H1 (cell line): ENCODE data around the gene EML5. TPM values are rescaled to one million over a fixed set of nuclear protein-coding genes. Genes with fewer than 3 reads are reported as not detected.
"Not testable (repeated sequence)": the region's sequence is repeated elsewhere in the genome, so short reads cannot be mapped to it uniquely, and the experiment has no call there.

Source experiments
- CTCF ChIA-PET: fragments of 300-600 bp; sonication (Branson Sonifier 250); formaldehyde crosslinking; loops from one replicate; lab custom pipeline; 2021; ENCODE audit not compliant: partially characterized antibody; lab: Charles Lee
- POLR2A ChIA-PET: fragments of 300-600 bp; sonication (Branson Sonifier 250); formaldehyde crosslinking; loops from one replicate; lab custom pipeline; 2021; ENCODE audit warnings: inconsistent platforms; ENCODE audit not compliant: partially characterized antibody; lab: Charles Lee
- DNase-seq, 2 experiments: peaks; one replicate each; pipeline versions ENCODE4 v3.0.0 to v3.0.0-alpha.2; 2010 to 2022; ENCODE audit warnings: low spot score in 2 of 2, low read depth in 1 of 2, mixed read lengths in 1 of 2
- FAIRE-seq: peaks from 2 replicates; lab custom pipeline; 2011; peaks lifted over from hg19 to GRCh38; lab: Jason Lieb, UNC
- H2AFZ ChIP-seq: 2 replicates; pipeline ENCODE4 v1.8.1; 2012; ENCODE audit warnings: low read length, inconsistent platforms
- H2AK5ac ChIP-seq: 2 replicates; pipeline ENCODE4 v1.6.1; 2013; ENCODE audit warnings: low read depth, low read length
- H2BK120ac ChIP-seq: replicated peaks from 2 replicates; pipeline ENCODE3; 2013; ENCODE audit warnings: low read depth, low read length, inconsistent platforms
- H2BK12ac ChIP-seq: 2 replicates; pipeline ENCODE4 v1.6.1; 2013; ENCODE audit warnings: low read depth, low read length
- H2BK15ac ChIP-seq: 2 replicates; pipeline ENCODE4 v1.6.1; 2013; ENCODE audit warnings: low read length
- H2BK20ac ChIP-seq: 2 replicates; pipeline ENCODE4 v1.6.1; 2013; ENCODE audit warnings: low read length
- H2BK5ac ChIP-seq: 2 replicates; pipeline ENCODE4 v1.6.1; 2013; ENCODE audit warnings: low read depth, low read length
- H3K14ac ChIP-seq: 2 replicates; pipeline ENCODE4 v1.6.1; 2013; ENCODE audit warnings: inconsistent platforms; ENCODE audit not compliant: insufficient read length
- H3K18ac ChIP-seq: 2 replicates; pipeline ENCODE4 v1.6.1; 2013; ENCODE audit warnings: low read length; ENCODE audit errors: extremely low read depth
- H3K23ac ChIP-seq: 2 replicates; pipeline ENCODE4 v1.6.1; 2013; ENCODE audit warnings: inconsistent platforms; ENCODE audit not compliant: insufficient read length
- H3K23me2 ChIP-seq: 2 replicates; pipeline ENCODE4 v1.6.1; 2013; ENCODE audit warnings: low read depth, low read length
- H3K27ac ChIP-seq: 2 replicates; pipeline ENCODE4 v1.6.1; 2011; ENCODE audit warnings: low read depth, low read length, inconsistent platforms
- H3K27me3 ChIP-seq, 4 experiments: replicated peaks in 1 of 4; 1 replicate in 1 of 4; 2 replicates in 3 of 4; pipeline versions ENCODE4 v1.6.1 to v1.8.1; 2011 to 2013; ENCODE audit warnings: low read length in 3 of 4, mild to moderate bottlenecking in 3 of 4, inconsistent platforms in 2 of 4, mixed read lengths in 2 of 4, moderate library complexity in 1 of 4; ENCODE audit not compliant: control insufficient read depth in 3 of 4, insufficient read depth in 3 of 4; ENCODE audit errors: extremely low read depth in 1 of 4
- H3K36me3 ChIP-seq, 4 experiments: 2 replicates each; pipeline versions ENCODE4 v1.6.1 to v1.8.1; 2011 to 2013; ENCODE audit warnings: mild to moderate bottlenecking in 4 of 4, low read length in 3 of 4, moderate library complexity in 2 of 4, control low read depth in 1 of 4, inconsistent platforms in 1 of 4; ENCODE audit not compliant: insufficient read depth in 4 of 4, control insufficient read depth in 2 of 4
- H3K4ac ChIP-seq: replicated peaks from 2 replicates; pipeline ENCODE3; 2013; ENCODE audit warnings: low read length, low read depth, mixed read lengths, inconsistent platforms; ENCODE audit not compliant: insufficient read length
- H3K4me1 ChIP-seq, 4 experiments: replicated peaks in 1 of 4; 1 replicate in 1 of 4; 2 replicates in 3 of 4; pipeline versions ENCODE4 v1.6.1 to v1.8.1; 2011 to 2013; ENCODE audit warnings: low read length in 3 of 4, inconsistent platforms in 2 of 4, mixed read lengths in 1 of 4; ENCODE audit not compliant: insufficient read depth in 4 of 4, control insufficient read depth in 3 of 4
- H3K4me2 ChIP-seq, 2 experiments: 2 replicates each; pipeline versions ENCODE4 v1.6.1 to v1.8.1; 2011 to 2013; ENCODE audit warnings: low read depth in 2 of 2, low read length in 2 of 2, control low read depth in 1 of 2, inconsistent platforms in 1 of 2, mild to moderate bottlenecking in 1 of 2; ENCODE audit not compliant: insufficient read depth in 1 of 2
- H3K4me3 ChIP-seq, 4 experiments: fragments of 200-600, 300-600 bp in 1 of 4; sonication (generic), shearing (Covaris generic), sonication (Bioruptor Twin) in 1 of 4; 2 replicates each; pipeline versions ENCODE4 v1.5.1 to v1.8.1; 2011 to 2016; ENCODE audit warnings: low read length in 4 of 4, low read depth in 3 of 4, control low read depth in 2 of 4, inconsistent platforms in 2 of 4, mild to moderate bottlenecking in 2 of 4, mixed read lengths in 1 of 4, moderate library complexity in 1 of 4; ENCODE audit not compliant: insufficient read depth in 2 of 4; ENCODE audit errors: extremely low read depth in 1 of 4
- H3K56ac ChIP-seq: replicated peaks from 2 replicates; pipeline ENCODE3; 2013; ENCODE audit warnings: low read depth, mild to moderate bottlenecking, mixed read lengths, low read length, inconsistent platforms; ENCODE audit not compliant: insufficient read length
- H3K79me1 ChIP-seq: 2 replicates; pipeline ENCODE4 v1.6.1; 2013; ENCODE audit warnings: low read depth, low read length, control low read depth
- H3K79me2 ChIP-seq, 2 experiments: 2 replicates each; pipeline versions ENCODE4 v1.6.1 to v1.8.1; 2012 to 2013; ENCODE audit warnings: low read length in 2 of 2, mild to moderate bottlenecking in 2 of 2, inconsistent platforms in 1 of 2; ENCODE audit not compliant: insufficient read depth in 2 of 2, control insufficient read depth in 1 of 2
- H3K9ac ChIP-seq, 4 experiments: replicated peaks in 1 of 4; 1 replicate in 1 of 4; 2 replicates in 3 of 4; pipeline versions ENCODE4 v1.6.1 to v1.8.1; 2011 to 2013; ENCODE audit warnings: low read depth in 3 of 4, low read length in 3 of 4, control low read depth in 2 of 4, mild to moderate bottlenecking in 2 of 4, moderate library complexity in 2 of 4, inconsistent platforms in 1 of 4; ENCODE audit errors: extremely low read depth in 1 of 4
- H3K9me3 ChIP-seq, 2 experiments: 2 replicates each; pipeline versions ENCODE4 v1.6.1 to v1.8.1; 2012 to 2013; ENCODE audit warnings: mild to moderate bottlenecking in 2 of 2, moderate library complexity in 2 of 2, control low read depth in 1 of 2, inconsistent platforms in 1 of 2, low read depth in 1 of 2, low read length in 1 of 2, mixed read lengths in 1 of 2; ENCODE audit not compliant: insufficient read depth in 2 of 2
- H4K20me1 ChIP-seq, 2 experiments: replicated peaks in 1 of 2; 2 replicates each; pipeline versions ENCODE3 to v1.8.1; 2011 to 2013; ENCODE audit warnings: inconsistent platforms in 2 of 2, low read length in 2 of 2, mild to moderate bottlenecking in 1 of 2; ENCODE audit not compliant: insufficient read depth in 2 of 2, control insufficient read depth in 1 of 2
- H4K5ac ChIP-seq: 2 replicates; pipeline ENCODE4 v1.6.1; 2013; ENCODE audit warnings: low read length, low read depth, mixed read lengths, inconsistent platforms; ENCODE audit not compliant: insufficient read length
- H4K8ac ChIP-seq: 2 replicates; pipeline ENCODE4 v1.8.0; 2013; ENCODE audit warnings: mild to moderate bottlenecking, moderate library complexity, low read length, inconsistent platforms; ENCODE audit not compliant: insufficient read depth; ENCODE audit errors: extremely low read depth
- H4K91ac ChIP-seq: replicated peaks from 2 replicates; pipeline ENCODE3; 2013; ENCODE audit warnings: low read length, mixed read lengths, inconsistent platforms; ENCODE audit not compliant: insufficient read length
- polyA plus RNA-seq, 7 experiments: library from polyadenylated mRNA; depleted of rRNA in 3 of 7; stranded (reverse) in 5 of 7; unstranded in 2 of 7; fragments of >200 nt in 5 of 7; fragments of 200-250 nt in 2 of 7; gene quantifications; 1 replicate in 5 of 7; 2 replicates in 1 of 7; 4 replicates in 1 of 7; pipeline versions ENCODE4 v1.2.1 to v1.2.3, GENCODE V29; 2011 to 2013; ENCODE audit warnings: missing spikeins in 2 of 7, mixed read lengths in 2 of 7
- total RNA-seq: library from RNA; stranded (reverse); fragmentation: NEBNext Ultra II Directional; extraction: Animal tissue kit (Norgen Biotek cat#: 25700); gene quantifications from 2 replicates; pipeline ENCODE4 v1.2.1, GENCODE V29; 2021

Gene EML5
- total and polyA plus RNA-seq, 2 of the 8 experiments (the other 6 are each of a cell fraction or from before 2014, with no cell fraction given) = 0.39 to 0.88 TPM

GRCh38 chr14:88789573-88789972 lies 3.2 kb downstream of the EML5 start:
- H2BK12ac ChIP-seq, H4K91ac ChIP-seq, H3K23me2 ChIP-seq, H3K27ac ChIP-seq, H4K20me1 ChIP-seq, H2BK20ac ChIP-seq, H3K4ac ChIP-seq, H2BK15ac ChIP-seq, H2BK5ac ChIP-seq, DNase-seq, H3K9ac ChIP-seq, H3K4me2 ChIP-seq, H3K4me3 ChIP-seq, H2BK120ac ChIP-seq, H4K8ac ChIP-seq, H4K5ac ChIP-seq, H3K23ac ChIP-seq, H3K4me1 ChIP-seq, CTCF ChIA-PET, H3K79me1 ChIP-seq, H3K79me2 ChIP-seq, H2AK5ac ChIP-seq, H2AFZ ChIP-seq, H3K18ac ChIP-seq, H3K14ac ChIP-seq, FAIRE-seq, H3K56ac ChIP-seq, H3K36me3 ChIP-seq, H3K9me3 ChIP-seq: not testable (repeated sequence)
- peaks cover 8 to 30% (median 19%) of the 10 kb centered on the region in 4 experiments for H3K27me3 ChIP-seq
- POLR2A ChIA-PET = interaction anchor here (0.6 kb wide), 1 partner anchor 421 kb away, joined by 4 read pairs; no protein-coding TSS in a partner anchor
